PC-3 (cell line): ENCODE measurements around the gene KLHDC8B. TPM values are rescaled to one million over a fixed set of nuclear protein-coding genes. Genes with fewer than 3 reads are reported as not detected.

ENCODE experiments used
- ATAC-seq: fragments of 200-7000 bp; cut with Tn5 transposase; 2 replicates; pipeline ENCODE4 v1.9.1; 2020; ENCODE audit warnings: mild to moderate bottlenecking, moderate library complexity
- BruUV-seq: library from RNA; stranded (reverse); fragments of 400-500 nt; replicated peaks from 2 replicates; lab custom pipeline; 2021; lab: Mats Ljungman, UMichigan
- CTCF ChIA-PET: fragments of 300-600 bp; sonication (Branson Sonifier 250); formaldehyde crosslinking; loops from one replicate; lab custom pipeline; 2022; ENCODE audit warnings: antibody characterized with exemption; lab: Charles Lee
- POLR2A ChIA-PET: fragments of 300-600 bp; sonication (Branson Sonifier 250); formaldehyde crosslinking; loops from one replicate; lab custom pipeline; 2022; ENCODE audit warnings: antibody characterized with exemption; ENCODE audit not compliant: unreplicated experiment; lab: Charles Lee
- DNase-seq: peaks from one replicate; pipeline ENCODE4 v3.0.0-alpha.2; 2015
- H2AFZ ChIP-seq: fragments of 300-600 bp; sonication (generic); 2 replicates; pipeline ENCODE4 v1.6.0; 2016; ENCODE audit warnings: antibody characterized with exemption, low read length
- H3F3A ChIP-seq: fragments of 300-600 bp; sonication (generic); one replicate; pipeline ENCODE4 v1.6.0; 2017; ENCODE audit warnings: antibody characterized with exemption, low read length, control low read depth, mild to moderate bottlenecking; ENCODE audit not compliant: unreplicated experiment
- H3K27ac ChIP-seq: fragments of 300-600 bp; sonication (generic); 2 replicates; pipeline ENCODE4 v1.5.1; 2016; ENCODE audit warnings: mild to moderate bottlenecking, low read length
- H3K27me3 ChIP-seq: fragments of 300-600 bp; sonication (generic); 2 replicates; pipeline ENCODE4 v1.6.1; 2016; ENCODE audit warnings: low read length, mixed read lengths
- H3K36me3 ChIP-seq: fragments of 300-600 bp; sonication (generic); 2 replicates; pipeline ENCODE4 v1.6.1; 2016; ENCODE audit warnings: low read depth, mixed run types, low read length, mixed read lengths
- H3K4me1 ChIP-seq: fragments of 300-600 bp; sonication (generic); 2 replicates; pipeline ENCODE4 v1.5.1; 2016; ENCODE audit warnings: low read length; ENCODE audit not compliant: insufficient read depth
- H3K4me2 ChIP-seq: fragments of 300-600 bp; sonication (generic); 2 replicates; pipeline ENCODE4 v1.6.0; 2016; ENCODE audit warnings: low read length
- H3K4me3 ChIP-seq: fragments of 300-600 bp; sonication (generic); 2 replicates; pipeline ENCODE4 v1.5.1; 2016; ENCODE audit warnings: mild to moderate bottlenecking, low read length, mixed read lengths
- H3K79me2 ChIP-seq: fragments of 300-600 bp; sonication (generic); 2 replicates; pipeline ENCODE4 v1.6.1; 2017; ENCODE audit warnings: low read length, mixed read lengths
- H3K9ac ChIP-seq: fragments of 300-600 bp; sonication (generic); 2 replicates; pipeline ENCODE4 v1.6.0; 2016; ENCODE audit warnings: mild to moderate bottlenecking, low read length
- H3K9me2 ChIP-seq: fragments of 300-600 bp; sonication (generic); replicated peaks from 2 replicates; pipeline ENCODE4 v1.6.1; 2016; ENCODE audit warnings: mixed run types, low read length, mixed read lengths
- H3K9me3 ChIP-seq: fragments of 300-600 bp; sonication (generic); 2 replicates; pipeline ENCODE4 v1.6.1; 2016; ENCODE audit warnings: low read length, mixed read lengths
- H4K20me1 ChIP-seq: fragments of 300-600 bp; sonication (generic); 2 replicates; pipeline ENCODE4 v1.6.1; 2016; ENCODE audit warnings: low read length, mixed read lengths
- EZH2 ChIP-seq: fragments of 300-600 bp; sonication (generic); IDR thresholded peaks from one replicate; pipeline ENCODE4 v1.6.1; 2017; ENCODE audit warnings: antibody characterized with exemption, mild to moderate bottlenecking, low read length; ENCODE audit not compliant: unreplicated experiment
- EZH2phosphoT487 ChIP-seq: fragments of 300-600 bp; sonication (generic); IDR thresholded peaks from 2 replicates; pipeline ENCODE4 v1.6.1; 2018; ENCODE audit warnings: mild to moderate bottlenecking, antibody characterized with exemption, low read length, borderline replicate concordance
- intact Hi-C: fragments of 100-400 bp; cut with micrococcal nuclease; formaldehyde crosslinking; loops from 2 replicates; pipeline ENCODE4 v1.9.0; 2023
- total RNA-seq: library from RNA; depleted of rRNA; stranded (reverse); fragments of >200 nt; gene quantifications from 2 replicates; pipeline ENCODE4 v1.2.3, GENCODE V29; 2014
- TF ChIP-seq, protein P1 (sequence below): fragments of 300-600 bp; sonication (generic); conservative IDR thresholded peaks from 2 replicates; pipeline ENCODE4 v1.5.1; 2017; ENCODE audit warnings: antibody characterized with exemption, low read depth, mild to moderate bottlenecking, low read length

The KLHDC8B gene
- total RNA-seq, 1 experiment from 2014 or later: 34.4 TPM

- H3K9ac ChIP-seq: no peak overlapping the region
Observed at GRCh38 chr3:49157289-49157688, 14.1 kb upstream of the KLHDC8B start.

DNA sequence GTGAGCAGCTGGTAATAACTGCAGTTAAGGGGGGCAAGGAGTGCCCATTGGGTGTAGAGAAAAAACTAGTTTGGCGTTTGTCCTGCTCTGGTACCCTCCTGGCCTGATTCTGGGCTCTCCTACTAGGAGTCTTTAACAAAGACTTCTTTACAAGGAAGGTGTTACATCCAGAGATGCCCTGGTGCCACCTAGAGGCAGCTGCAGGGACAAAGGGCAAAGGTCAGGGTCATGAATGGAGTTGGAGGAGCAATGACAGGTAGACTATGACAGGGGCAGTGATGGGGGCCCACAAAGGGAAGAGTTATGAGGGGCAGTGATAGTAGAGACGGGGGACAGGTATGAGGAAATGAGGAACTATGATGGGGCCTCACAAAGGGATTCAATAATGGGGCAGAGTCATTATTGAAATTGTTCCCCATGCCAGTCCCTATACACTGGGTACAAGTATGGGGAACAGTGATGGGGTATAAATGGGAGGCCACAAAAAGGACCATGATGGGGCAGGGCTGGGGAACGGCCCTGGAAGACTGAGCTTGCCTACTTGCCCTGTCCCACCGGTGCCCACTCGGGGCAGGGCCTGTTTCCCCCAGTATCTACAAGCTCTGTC lies 13.2 kb upstream of the KLHDC8B start:
- Histone ChIP-seq H3K4me1 (no peaks in the 10 kb centered on the region), H3K27ac (no peak overlapping the region), H3K79me2 (no peaks in the 10 kb centered on the region), H3K9me2 (no peaks in the 10 kb centered on the region), H3F3A (no peaks in the 10 kb centered on the region), H3K36me3 (peaks cover 5% of the 10 kb centered on the region; the same call in 1 of the 2 replicates), H4K20me1 (no peaks in the 10 kb centered on the region), H3K9ac (no peak overlapping the region), H3K27me3 (no peaks in the 10 kb centered on the region), H2AFZ (no peak overlapping the region), H3K4me2 (no peak overlapping the region), H3K4me3 (no peak overlapping the region), H3K9me3 (no peaks in the 10 kb centered on the region)
- no peak for TF ChIP-seq EZH2
- TF ChIP-seq, protein P1, sequence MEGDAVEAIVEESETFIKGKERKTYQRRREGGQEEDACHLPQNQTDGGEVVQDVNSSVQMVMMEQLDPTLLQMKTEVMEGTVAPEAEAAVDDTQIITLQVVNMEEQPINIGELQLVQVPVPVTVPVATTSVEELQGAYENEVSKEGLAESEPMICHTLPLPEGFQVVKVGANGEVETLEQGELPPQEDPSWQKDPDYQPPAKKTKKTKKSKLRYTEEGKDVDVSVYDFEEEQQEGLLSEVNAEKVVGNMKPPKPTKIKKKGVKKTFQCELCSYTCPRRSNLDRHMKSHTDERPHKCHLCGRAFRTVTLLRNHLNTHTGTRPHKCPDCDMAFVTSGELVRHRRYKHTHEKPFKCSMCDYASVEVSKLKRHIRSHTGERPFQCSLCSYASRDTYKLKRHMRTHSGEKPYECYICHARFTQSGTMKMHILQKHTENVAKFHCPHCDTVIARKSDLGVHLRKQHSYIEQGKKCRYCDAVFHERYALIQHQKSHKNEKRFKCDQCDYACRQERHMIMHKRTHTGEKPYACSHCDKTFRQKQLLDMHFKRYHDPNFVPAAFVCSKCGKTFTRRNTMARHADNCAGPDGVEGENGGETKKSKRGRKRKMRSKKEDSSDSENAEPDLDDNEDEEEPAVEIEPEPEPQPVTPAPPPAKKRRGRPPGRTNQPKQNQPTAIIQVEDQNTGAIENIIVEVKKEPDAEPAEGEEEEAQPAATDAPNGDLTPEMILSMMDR: peak; percentile 64
- POLR2A ChIA-PET: no interaction called here
- no TSS peak for BruUV-seq
- intact Hi-C loops: no loop called here
- ATAC-seq (peak; percentile 44), DNase-seq (peak; percentile 48)
- CTCF ChIA-PET: interaction anchor here (0.5 kb wide), 1 partner anchor 53 kb away, joined by 3 read pairs; no protein-coding TSS in a partner anchor

More at GRCh38 chr3:49157289-49157688, 14.1 kb upstream of the KLHDC8B start:
- Histone ChIP-seq H3K27me3 (no peaks in the 10 kb centered on the region), H2AFZ (no peak overlapping the region), H3F3A (no peaks in the 10 kb centered on the region), H3K4me2 (no peak overlapping the region), H3K36me3 (no peaks in the 10 kb centered on the region), H3K4me3 (no peak overlapping the region), H3K9me2 (no peaks in the 10 kb centered on the region), H3K9me3 (no peaks in the 10 kb centered on the region), H4K20me1 (no peaks in the 10 kb centered on the region), H3K27ac (no peak overlapping the region), H3K4me1 (no peaks in the 10 kb centered on the region), H3K79me2 (no peaks in the 10 kb centered on the region)
- TF ChIP-seq, protein P1: no peak
- TF ChIP-seq EZH2 (no peak), EZH2phosphoT487 (no peak)
- ChIA-PET CTCF (interaction anchor here (0.6 kb wide), 1 partner anchor 126 kb away, joined by 14 read pairs; no protein-coding TSS in a partner anchor), POLR2A (no interaction called here)
- intact Hi-C loops: no loop called here
- no TSS peak for BruUV-seq
- DNase-seq (peak; percentile 38), ATAC-seq (peak; percentile 65)

DNA sequence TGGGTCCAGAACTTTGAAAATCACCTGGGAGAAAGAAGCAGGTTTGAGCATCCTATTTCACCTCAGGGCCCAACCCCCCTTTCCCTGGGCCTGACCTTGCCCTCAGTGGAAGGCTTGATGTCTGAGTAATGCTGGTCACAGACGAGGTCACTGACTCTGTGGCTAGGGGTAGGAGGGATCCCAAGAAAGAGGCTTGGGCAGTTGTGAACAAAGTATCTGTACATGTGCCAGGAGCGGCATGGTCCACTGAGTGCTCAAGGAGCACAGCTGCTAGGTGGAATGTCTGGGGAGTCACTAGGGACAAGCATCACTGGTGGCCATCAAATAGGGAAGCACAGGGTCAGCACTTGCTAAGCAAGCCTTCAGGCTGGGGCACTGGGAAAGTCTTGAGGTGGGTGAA lies 12.6 kb upstream of the KLHDC8B start:
- H3K9ac ChIP-seq: no peak overlapping the region
- no peak for ATAC-seq

More for the DNA sequence above, 12.6 kb upstream of the KLHDC8B start:
- Histone ChIP-seq H3F3A (no peaks in the 10 kb centered on the region), H3K27ac (no peak overlapping the region), H4K20me1 (no peaks in the 10 kb centered on the region), H3K4me3 (no peak overlapping the region), H3K4me1 (no peaks in the 10 kb centered on the region), H3K4me2 (no peak overlapping the region), H3K79me2 (no peaks in the 10 kb centered on the region), H2AFZ (no peak overlapping the region), H3K27me3 (no peaks in the 10 kb centered on the region), H3K36me3 (peaks cover 10% of the 10 kb centered on the region; the same call in 1 of the 2 replicates), H3K9me3 (no peaks in the 10 kb centered on the region), H3K9me2 (no peaks in the 10 kb centered on the region)
- no TSS peak for BruUV-seq
- CTCF ChIA-PET: no interaction called here
- POLR2A ChIA-PET: no interaction called here
- TF ChIP-seq EZH2 (no peak), EZH2phosphoT487 (no peak)
- TF ChIP-seq, protein P1: no peak
- no peak for DNase-seq
- intact Hi-C loops: no loop called here
